Measurements from ENCODE around the gene NOL9. TPM values are rescaled to one million over a fixed set of nuclear protein-coding genes. Genes with fewer than 3 reads are reported as not detected.

NOL9 gene
- polyA plus RNA-seq, 3 donors: 3.7 to 11.5 (median 7.6) TPM

- peak overlapping the region; percentile 61 to 83 (median 76) for H3K4me3 ChIP-seq (replicated peaks in 1 of 3; ENCODE audit: low read depth in 2 of 3, low read length in 3 of 3)
- Mint-ChIP-seq H3K4me1 (peaks cover 41% of the 10 kb centered on the region), H3K27ac (peak overlapping the region; percentile 97 to 100 (median 99)), H3K27me3 (ENCODE audit: low read depth in 3 of 3) (peaks cover 0 to 3% (median 0%) of the 10 kb centered on the region in 3 donors), H3K4me3 (peak overlapping the region; percentile 96 to 97), H3K36me3 (peaks cover 6 to 8% of the 10 kb centered on the region in 2 donors), H3K9me3 (peaks cover 0 to 3% (median 0%) of the 10 kb centered on the region in 7 donors)
- H3K27ac ChIP-seq (ENCODE audit: low read depth in 1 of 2, low read length in 2 of 2): peak overlapping the region; percentile 88 to 97
- peak overlapping the region; percentile 99 for H3K9ac ChIP-seq (ENCODE audit: insufficient read depth, low read length, poor library complexity, severe bottlenecking)
- H3K9me3 ChIP-seq (replicated peaks in 1 of 2; ENCODE audit: control insufficient read depth in 1 of 2, insufficient read depth in 1 of 2, low read length in 2 of 2): no peaks in the 10 kb centered on the region
- peaks cover 48% of the 10 kb centered on the region for H4K20me1 ChIP-seq (ENCODE audit: insufficient read depth, low read length)
- peak in 2 of 3 donors; percentile 51 to 69 for DNase-seq
- no peak for TF ChIP-seq CTCF (IDR thresholded peaks at IDR 0.05)
- peak overlapping the region; percentile 70 for H2AFZ ChIP-seq (ENCODE audit: insufficient read depth, low read depth, low read length, poor library complexity, severe bottlenecking)
- peaks cover 2 to 12% of the 10 kb centered on the region in 2 donors for H3K36me3 ChIP-seq (replicated peaks in 1 of 2; ENCODE audit: control insufficient read depth in 1 of 2, insufficient read depth in 2 of 2, low read length in 2 of 2)
- peaks cover 33 to 34% of the 10 kb centered on the region in 2 donors for H3K4me1 ChIP-seq (ENCODE audit: control insufficient read depth in 1 of 2, insufficient read depth in 2 of 2, low read length in 2 of 2)
- peak overlapping the region; percentile 88 for H3K4me2 ChIP-seq (replicated peaks; ENCODE audit: extremely low read depth, low read length, poor library complexity, severe bottlenecking)
- peaks cover 43% of the 10 kb centered on the region for H3K79me2 ChIP-seq (ENCODE audit: insufficient read depth, low read length)
- H3K27me3 ChIP-seq (ENCODE audit: control insufficient read depth in 2 of 2, insufficient read depth in 2 of 2, low read length in 2 of 2): no peaks in the 10 kb centered on the region
- intact Hi-C loops (cut with micrococcal nuclease): loop anchor here (1.0 to 5.0 kb wide), 3 partner anchors 20 to 36 kb away; partner anchors contain the start of gene PHF13 (in 1 of the 2)
- 31% methylated on average over 18 of the region's 19 CpGs for WGBS (ENCODE audit: insufficient coverage)
Observed at GRCh38 chr1:6580593-6581409, 26.5 kb upstream of the NOL9 start.

DNA sequence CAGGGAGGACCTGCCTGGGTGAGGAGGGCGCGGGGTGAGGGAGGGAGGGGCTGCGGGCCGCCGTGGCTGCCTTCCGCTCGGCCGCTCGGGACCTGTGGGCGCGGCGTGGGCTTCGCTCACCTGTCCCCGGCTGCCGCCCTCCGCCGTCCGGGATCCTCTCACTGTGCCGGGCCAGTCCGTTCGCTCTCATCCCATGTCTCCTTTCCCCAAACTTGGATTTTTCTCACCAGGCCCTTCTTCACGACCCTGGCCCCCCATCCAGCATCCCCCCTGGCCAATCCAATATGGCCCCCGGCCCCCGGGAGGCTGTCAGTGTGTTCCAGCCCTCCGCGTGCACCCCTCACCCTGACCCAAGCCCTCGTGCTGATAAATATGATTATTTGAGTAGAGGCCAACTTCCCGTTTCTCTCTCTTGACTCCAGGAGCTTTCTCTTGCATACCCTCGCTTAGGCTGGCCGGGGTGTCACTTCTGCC lies 25.8 kb upstream of the NOL9 start:
- peaks cover 0 to 3% (median 1%) of the 10 kb centered on the region in 3 donors for H3K27me3 Mint-ChIP-seq (ENCODE audit: low read depth in 3 of 3)
- peaks cover 0 to 6% of the 10 kb centered on the region in 2 donors for H3K36me3 ChIP-seq (replicated peaks in 1 of 2; ENCODE audit: control insufficient read depth in 1 of 2, insufficient read depth in 2 of 2, low read length in 2 of 2)
- no peak for TF ChIP-seq CTCF (IDR thresholded peaks at IDR 0.05)
- H3K4me1 ChIP-seq (ENCODE audit: control insufficient read depth in 1 of 2, insufficient read depth in 2 of 2, low read length in 2 of 2): peaks cover 33 to 34% of the 10 kb centered on the region in 2 donors
- no peaks in the 10 kb centered on the region for H3K9me3 ChIP-seq (replicated peaks in 1 of 2; ENCODE audit: control insufficient read depth in 1 of 2, insufficient read depth in 1 of 2, low read length in 2 of 2)
- peaks cover 0 to 3% (median 0%) of the 10 kb centered on the region in 7 donors for H3K9me3 Mint-ChIP-seq
- H3K4me2 ChIP-seq (replicated peaks; ENCODE audit: extremely low read depth, low read length, poor library complexity, severe bottlenecking): peak overlapping the region; percentile 88
- H3K4me3 Mint-ChIP-seq: peak overlapping the region; percentile 96 to 97
- H4K20me1 ChIP-seq (ENCODE audit: insufficient read depth, low read length): peaks cover 41% of the 10 kb centered on the region
- intact Hi-C loops (cut with micrococcal nuclease): loop anchor here (1.0 to 5.0 kb wide), 3 partner anchors 21 to 37 kb away; partner anchors contain the start of gene PHF13 (in 1 of the 2)
- H3K4me1 Mint-ChIP-seq: peaks cover 39% of the 10 kb centered on the region
- peaks cover 37% of the 10 kb centered on the region for H3K79me2 ChIP-seq (ENCODE audit: insufficient read depth, low read length)
- H3K27me3 ChIP-seq (ENCODE audit: control insufficient read depth in 2 of 2, insufficient read depth in 2 of 2, low read length in 2 of 2): no peaks in the 10 kb centered on the region
- H3K27ac Mint-ChIP-seq: peak overlapping the region; percentile 97 to 100 (median 99)
- DNase-seq: peak; percentile 58 to 73 (median 61)
- peak overlapping the region; percentile 70 for H2AFZ ChIP-seq (ENCODE audit: insufficient read depth, low read depth, low read length, poor library complexity, severe bottlenecking)
- peak overlapping the region; percentile 88 to 97 for H3K27ac ChIP-seq (ENCODE audit: low read depth in 1 of 2, low read length in 2 of 2)
- WGBS (ENCODE audit: insufficient coverage): 0% methylated on average over 25 of the region's 30 CpGs
- peak overlapping the region; percentile 61 to 83 (median 76) for H3K4me3 ChIP-seq (replicated peaks in 1 of 3; ENCODE audit: low read depth in 2 of 3, low read length in 3 of 3)
- peaks cover 5 to 8% of the 10 kb centered on the region in 2 donors for H3K36me3 Mint-ChIP-seq
- peak overlapping the region; percentile 99 for H3K9ac ChIP-seq (ENCODE audit: insufficient read depth, low read length, poor library complexity, severe bottlenecking)

All from CD14-positive monocyte (primary cell).